ENCODE data around the gene HELB.

DNA sequence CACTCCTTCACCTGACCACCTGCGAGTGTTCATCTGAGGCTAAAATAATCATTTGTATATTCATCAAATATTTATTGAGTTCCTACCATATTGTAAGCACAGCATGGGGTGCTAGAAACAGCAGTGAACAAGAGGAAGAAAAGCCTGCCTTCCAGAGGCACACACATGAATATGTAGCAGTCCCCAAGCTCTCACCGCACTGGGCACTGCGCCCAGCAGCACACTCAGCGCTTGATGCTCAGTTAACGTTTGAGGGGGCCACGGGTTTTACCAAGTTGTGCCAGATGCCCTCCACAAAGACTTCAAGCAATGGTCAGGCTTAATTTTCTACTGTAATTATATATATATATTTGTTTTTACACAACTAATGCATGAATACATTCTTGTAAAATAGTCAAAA lies 52.0 kb downstream of the HELB start:
- TF ChIP-seq JUND (IDR thresholded peaks at IDR 0.05) = no peak
- no peak for TF ChIP-seq POLR2A (IDR thresholded peaks at IDR 0.05; ENCODE audit: borderline replicate concordance, extremely low read depth, insufficient read depth, insufficient read length)
- no peak for TF ChIP-seq SIN3A (IDR thresholded peaks at IDR 0.05; ENCODE audit: low read depth)
- TF ChIP-seq, protein P1, sequence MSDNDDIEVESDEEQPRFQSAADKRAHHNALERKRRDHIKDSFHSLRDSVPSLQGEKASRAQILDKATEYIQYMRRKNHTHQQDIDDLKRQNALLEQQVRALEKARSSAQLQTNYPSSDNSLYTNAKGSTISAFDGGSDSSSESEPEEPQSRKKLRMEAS (IDR thresholded peaks at IDR 0.05) = no peak
- TF ChIP-seq, protein P2, sequence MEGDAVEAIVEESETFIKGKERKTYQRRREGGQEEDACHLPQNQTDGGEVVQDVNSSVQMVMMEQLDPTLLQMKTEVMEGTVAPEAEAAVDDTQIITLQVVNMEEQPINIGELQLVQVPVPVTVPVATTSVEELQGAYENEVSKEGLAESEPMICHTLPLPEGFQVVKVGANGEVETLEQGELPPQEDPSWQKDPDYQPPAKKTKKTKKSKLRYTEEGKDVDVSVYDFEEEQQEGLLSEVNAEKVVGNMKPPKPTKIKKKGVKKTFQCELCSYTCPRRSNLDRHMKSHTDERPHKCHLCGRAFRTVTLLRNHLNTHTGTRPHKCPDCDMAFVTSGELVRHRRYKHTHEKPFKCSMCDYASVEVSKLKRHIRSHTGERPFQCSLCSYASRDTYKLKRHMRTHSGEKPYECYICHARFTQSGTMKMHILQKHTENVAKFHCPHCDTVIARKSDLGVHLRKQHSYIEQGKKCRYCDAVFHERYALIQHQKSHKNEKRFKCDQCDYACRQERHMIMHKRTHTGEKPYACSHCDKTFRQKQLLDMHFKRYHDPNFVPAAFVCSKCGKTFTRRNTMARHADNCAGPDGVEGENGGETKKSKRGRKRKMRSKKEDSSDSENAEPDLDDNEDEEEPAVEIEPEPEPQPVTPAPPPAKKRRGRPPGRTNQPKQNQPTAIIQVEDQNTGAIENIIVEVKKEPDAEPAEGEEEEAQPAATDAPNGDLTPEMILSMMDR (IDR thresholded peaks at IDR 0.05 in 2 of 3, conservative IDR thresholded peaks at IDR 0.05 in 1 of 3; ENCODE audit: borderline replicate concordance in 1 of 3, insufficient read depth in 1 of 3, low read depth in 2 of 3, low read length in 2 of 3) = no peak
- TF ChIP-seq CBX3 (IDR thresholded peaks at IDR 0.05; ENCODE audit: low read depth) = no peak
- no peak for TF ChIP-seq EZH2 (IDR thresholded peaks at IDR 0.05)
- TF ChIP-seq ZNF274 (IDR thresholded peaks at IDR 0.05; ENCODE audit: low read depth, low read length) = no peak
- no peak for TF ChIP-seq CEBPB (IDR thresholded peaks at IDR 0.05; ENCODE audit: low read depth)
- TF ChIP-seq EZH2phosphoT487 (IDR thresholded peaks at IDR 0.05; ENCODE audit: borderline replicate concordance) = no peak
- TF ChIP-seq POLR2AphosphoS5 (IDR thresholded peaks at IDR 0.05; ENCODE audit: low read depth, low read length) = no peak
- no peak for TF ChIP-seq RAD21 (IDR thresholded peaks at IDR 0.05; ENCODE audit: low read depth)
- TF ChIP-seq SRF (IDR thresholded peaks at IDR 0.05; ENCODE audit: low read depth) = no peak

All from HCT116 (cell line).